Mesothelial cell of epicardium (in vitro differentiated cells): ENCODE measurements around the gene SNX27. TPM values are rescaled to one million over a fixed set of nuclear protein-coding genes. Genes with fewer than 3 reads are reported as not detected.
A peak's percentile ranks its signal among the peaks of the same experiment; 100 is the strongest.
"Not testable (repeated sequence)": the region's sequence is repeated elsewhere in the genome, so short reads cannot be mapped to it uniquely, and the experiment has no call there.

Experiments used
- DNase-seq, 2 experiments: peaks; one replicate each; pipeline ENCODE4 v3.0.0; 2021; ENCODE audit warnings: low spot score in 2 of 2; ENCODE audit not compliant: unreplicated experiment in 2 of 2
- H3K27ac Mint-ChIP-seq: 2 replicates; pipeline ENCODE4 v1.8.0; 2021; ENCODE audit warnings: mixed read lengths
- H3K27me3 Mint-ChIP-seq: 2 replicates; pipeline ENCODE4 v1.8.0; 2021; ENCODE audit warnings: low read depth, mixed read lengths
- H3K36me3 Mint-ChIP-seq: 2 replicates; pipeline ENCODE4 v1.8.0; 2021; ENCODE audit warnings: mixed read lengths
- H3K4me1 Mint-ChIP-seq: 2 replicates; pipeline ENCODE4 v1.8.0; 2021; ENCODE audit warnings: mixed read lengths
- H3K4me3 Mint-ChIP-seq: 2 replicates; pipeline ENCODE4 v1.8.0; 2021; ENCODE audit warnings: mild to moderate bottlenecking, moderate library complexity, mixed read lengths
- H3K9me3 Mint-ChIP-seq: 2 replicates; pipeline ENCODE4 v1.8.0; 2021; ENCODE audit warnings: mixed read lengths
- CTCF ChIP-seq: fragments of 200-600 bp; sonication (generic); IDR thresholded peaks from one replicate; pipeline ENCODE4 v1.5.0; 2021; ENCODE audit warnings: antibody characterized with exemption; ENCODE audit not compliant: unreplicated experiment
- total RNA-seq: library from RNA; stranded (reverse); gene quantifications from 3 replicates; pipeline ENCODE4 v1.2.1, GENCODE V29; 2021

The SNX27 gene
- total RNA-seq, 1 donor from 2014 or later = 44.0 TPM

- Mint-ChIP-seq H3K9me3 (peaks cover 17% of the 10 kb centered on the region), H3K36me3 (peaks cover 2% of the 10 kb centered on the region), H3K4me3 (no peak overlapping the region), H3K4me1 (peaks cover 15% of the 10 kb centered on the region), H3K27me3 (peaks cover 5% of the 10 kb centered on the region), H3K27ac (no peak overlapping the region)
- TF ChIP-seq CTCF = no peak
- DNase-seq = no peak
Observed at GRCh38 chr1:151590961-151591360, 20.9 kb upstream of the SNX27 start.

DNA sequence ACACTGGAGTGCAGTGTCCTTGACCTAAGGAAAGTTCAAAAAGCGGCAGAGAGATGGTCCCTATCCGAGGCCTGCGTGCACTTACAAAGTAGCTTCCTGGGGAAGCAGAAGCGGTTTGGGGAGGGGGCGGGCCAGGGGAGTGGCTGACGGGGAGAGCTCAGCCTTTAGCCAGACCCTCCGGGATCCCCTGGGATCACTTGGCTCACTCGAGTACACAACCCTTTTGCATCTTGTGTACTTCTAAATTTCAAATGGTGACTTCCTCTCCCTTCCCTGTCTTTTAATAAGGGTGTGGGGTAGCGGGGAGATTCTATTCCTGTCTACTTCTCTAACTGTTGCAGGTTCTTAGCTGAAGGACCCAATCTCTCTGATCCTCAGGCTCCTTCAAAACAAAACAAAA is 18.1 kb upstream of the SNX27 start:
- H3K36me3 Mint-ChIP-seq = peaks cover 2% of the 10 kb centered on the region
- peak overlapping the region; percentile 57 for H3K4me3 Mint-ChIP-seq
- no peak for TF ChIP-seq CTCF
- DNase-seq = no peak
- H3K27ac Mint-ChIP-seq = no peak overlapping the region
- H3K4me1 Mint-ChIP-seq = peaks cover 24% of the 10 kb centered on the region
- peaks cover 5% of the 10 kb centered on the region for H3K27me3 Mint-ChIP-seq
- peaks cover 17% of the 10 kb centered on the region for H3K9me3 Mint-ChIP-seq

GRCh38 chr1:151594143-151594625 is 17.7 kb upstream of the SNX27 start:
- peaks cover 2% of the 10 kb centered on the region for H3K36me3 Mint-ChIP-seq
- H3K4me3 Mint-ChIP-seq = peak overlapping the region; percentile 57
- peak overlapping the region; percentile 43 for H3K27ac Mint-ChIP-seq
- H3K9me3 Mint-ChIP-seq = peaks cover 17% of the 10 kb centered on the region
- peak; percentile 76 to 85 for DNase-seq
- H3K4me1 Mint-ChIP-seq = peaks cover 24% of the 10 kb centered on the region
- peak; percentile 90 for TF ChIP-seq CTCF
- H3K27me3 Mint-ChIP-seq = peaks cover 5% of the 10 kb centered on the region

GRCh38 chr1:151596166-151596953 is 15.5 kb upstream of the SNX27 start:
- TF ChIP-seq CTCF = no peak
- peaks cover 4% of the 10 kb centered on the region for H3K9me3 Mint-ChIP-seq
- peak in 1 of 2 experiments; percentile 43 for DNase-seq
- no peaks in the 10 kb centered on the region for H3K36me3 Mint-ChIP-seq
- H3K27ac Mint-ChIP-seq = peak overlapping the region; percentile 84
- H3K4me1 Mint-ChIP-seq = peaks cover 24% of the 10 kb centered on the region
- no peak overlapping the region for H3K4me3 Mint-ChIP-seq
- peaks cover 5% of the 10 kb centered on the region for H3K27me3 Mint-ChIP-seq

DNA sequence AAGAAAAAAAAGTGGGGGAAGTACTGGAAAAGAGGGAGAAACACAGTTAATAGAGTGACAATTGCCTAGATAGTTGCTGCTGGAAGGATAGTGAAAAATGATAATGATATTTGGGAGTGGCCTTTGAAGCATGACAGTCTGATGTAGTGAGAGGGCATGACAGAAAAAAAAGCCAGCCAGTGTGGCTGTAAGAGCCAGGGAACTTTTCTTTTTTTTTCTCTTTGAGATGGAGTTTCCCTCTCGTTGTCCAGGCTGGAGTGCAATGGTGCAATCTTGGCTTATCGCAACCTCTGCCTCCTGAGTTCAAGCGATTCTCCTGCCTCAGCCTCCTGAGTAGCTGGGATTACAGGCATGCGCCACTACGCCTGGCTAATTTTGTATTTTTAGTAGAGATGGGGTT is 9.3 kb upstream of the SNX27 start:
- H3K36me3 Mint-ChIP-seq, H3K9me3 Mint-ChIP-seq, H3K4me1 Mint-ChIP-seq, H3K4me3 Mint-ChIP-seq, H3K27ac Mint-ChIP-seq, DNase-seq, H3K27me3 Mint-ChIP-seq: not testable (repeated sequence)

- Mint-ChIP-seq H3K4me1 (peaks cover 7% of the 10 kb centered on the region), H3K36me3 (no peaks in the 10 kb centered on the region), H3K27ac (no peak overlapping the region), H3K4me3 (no peak overlapping the region), H3K27me3 (no peaks in the 10 kb centered on the region), H3K9me3 (no peaks in the 10 kb centered on the region)
- DNase-seq = no peak
- TF ChIP-seq CTCF = no peak
Observed at GRCh38 chr1:151604291-151604690, 7.6 kb upstream of the SNX27 start.
